OCI-LY1 (cell line): ENCODE results near the gene RABGAP1.

Experiments used
- H2AFZ ChIP-seq: fragments of 200-600 bp; sonication (generic), shearing (Covaris generic); 2 replicates; pipeline ENCODE4 v1.6.0; 2014; ENCODE audit warnings: antibody characterized with exemption, mild to moderate bottlenecking, low read length
- H3F3A ChIP-seq: fragments of 200-600 bp; sonication (generic), shearing (Covaris generic); 2 replicates; pipeline ENCODE4 v1.6.0; 2014; ENCODE audit warnings: mild to moderate bottlenecking, antibody characterized with exemption, low read length, moderate library complexity; ENCODE audit not compliant: insufficient read depth
- H3K27ac ChIP-seq: fragments of 200-600 bp; sonication (generic); 2 replicates; pipeline ENCODE4 v1.5.1; 2014; ENCODE audit warnings: low read length, mixed run types, mild to moderate bottlenecking, low read depth; ENCODE audit not compliant: poor library complexity, severe bottlenecking
- H3K27me3 ChIP-seq: fragments of 200-600 bp; sonication (generic); 2 replicates; pipeline ENCODE4 v1.6.0; 2014; ENCODE audit warnings: antibody characterized with exemption, mild to moderate bottlenecking, low read length, moderate library complexity; ENCODE audit not compliant: insufficient read depth
- H3K36me3 ChIP-seq: fragments of 200-600 bp; sonication (generic); 2 replicates; pipeline ENCODE4 v1.6.1; 2014; ENCODE audit warnings: mild to moderate bottlenecking, antibody characterized with exemption, low read length, moderate library complexity, mixed read lengths; ENCODE audit not compliant: insufficient read depth
- H3K4me1 ChIP-seq: fragments of 200-600 bp; sonication (generic); 2 replicates; pipeline ENCODE4 v1.5.1; 2014; ENCODE audit warnings: mild to moderate bottlenecking, low read length, moderate library complexity; ENCODE audit not compliant: insufficient read depth, severe bottlenecking
- H3K4me2 ChIP-seq: fragments of 200-600 bp; sonication (generic), shearing (Covaris generic); 2 replicates; pipeline ENCODE4 v1.6.1; 2014; ENCODE audit warnings: low read length
- H3K4me3 ChIP-seq: fragments of 200-600 bp; sonication (generic); 2 replicates; pipeline ENCODE4 v1.5.1; 2014; ENCODE audit warnings: low read length, low read depth, mild to moderate bottlenecking, mixed read lengths; ENCODE audit not compliant: poor library complexity, severe bottlenecking
- H3K79me2 ChIP-seq: fragments of 200-600 bp; shearing (Covaris generic); 2 replicates; pipeline ENCODE4 v1.6.1; 2016; ENCODE audit warnings: mixed run types, low read length, mixed read lengths; ENCODE audit not compliant: insufficient read depth
- H3K9ac ChIP-seq: fragments of 200-600 bp; sonication (generic), shearing (Covaris generic); 2 replicates; pipeline ENCODE4 v1.6.1; 2014; ENCODE audit warnings: mild to moderate bottlenecking, low read length, mixed read lengths
- H3K9me2 ChIP-seq: fragments of 200-600 bp; sonication (generic), shearing (Covaris generic); 2 replicates; pipeline ENCODE4 v1.6.1; 2014; ENCODE audit warnings: low read depth, mild to moderate bottlenecking, low read length, mixed read lengths
- H3K9me3 ChIP-seq: fragments of 200-600 bp; shearing (Covaris generic); 2 replicates; pipeline ENCODE4 v1.6.1; 2014; ENCODE audit warnings: low read length, mixed read lengths
- H4K20me1 ChIP-seq: fragments of 200-600 bp; sonication (generic), shearing (Covaris generic); 2 replicates; pipeline ENCODE4 v1.6.0; 2016; ENCODE audit warnings: mild to moderate bottlenecking, low read length; ENCODE audit not compliant: insufficient read depth
- CTCF ChIP-seq: fragments of 200-600 bp; sonication (generic), shearing (Covaris generic); IDR thresholded peaks from 2 replicates; pipeline ENCODE4 v1.5.1; 2017; ENCODE audit warnings: mild to moderate bottlenecking, antibody characterized with exemption, low read length, moderate library complexity, mixed read lengths
- EZH2 ChIP-seq: fragments of 200-600 bp; sonication (generic), shearing (Covaris generic); IDR thresholded peaks from 2 replicates; pipeline ENCODE4 v1.8.0; 2017; ENCODE audit warnings: borderline replicate concordance, mixed run types, mild to moderate bottlenecking, antibody characterized with exemption, low read length, moderate library complexity, mixed read lengths

The RABGAP1 gene

DNA sequence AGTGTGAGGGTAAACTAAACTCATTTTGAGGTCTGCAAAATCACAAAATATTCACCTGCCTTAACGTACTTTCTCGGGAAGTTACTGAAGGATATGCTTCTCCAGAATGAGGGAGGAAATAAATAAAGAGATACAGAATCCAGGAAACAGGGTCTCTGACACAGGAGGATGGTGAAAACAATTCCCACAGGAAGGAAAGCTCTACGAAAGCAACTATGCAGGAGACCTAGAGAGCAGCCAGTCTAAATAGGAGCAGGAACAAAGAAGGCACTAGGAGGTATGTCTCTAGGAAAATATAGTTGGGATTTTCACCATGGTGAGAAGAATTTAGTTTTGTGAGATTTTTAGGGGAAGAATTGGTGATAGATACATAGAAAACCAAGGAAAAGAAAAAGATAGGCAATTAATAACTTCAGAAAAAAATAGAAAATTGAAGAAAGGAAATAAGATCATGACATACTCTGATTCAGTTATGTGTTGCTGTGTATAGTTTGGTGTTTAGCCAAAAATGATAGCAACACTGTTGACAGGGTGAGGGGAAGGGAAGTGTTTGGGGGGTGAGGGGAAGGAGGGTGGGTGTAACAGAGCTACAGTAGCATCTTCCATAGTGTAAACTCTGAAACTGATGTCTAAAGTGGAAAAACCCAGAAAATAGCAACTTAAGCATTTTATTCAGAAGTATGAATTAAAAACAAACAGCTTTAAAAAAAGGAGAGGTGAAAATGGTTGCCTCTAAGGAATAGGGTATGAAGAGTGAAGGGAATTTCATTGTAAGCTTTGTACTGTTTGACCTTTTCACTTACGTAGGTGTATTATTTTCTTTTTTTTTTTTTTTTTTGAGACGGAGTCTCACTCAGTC is 102.5 kb downstream of the RABGAP1 start:
- no peak overlapping the region for H3K9ac ChIP-seq
- no peak overlapping the region for H3K4me3 ChIP-seq
- H3F3A ChIP-seq = no peaks in the 10 kb centered on the region
- no peaks in the 10 kb centered on the region for H3K79me2 ChIP-seq
- H3K4me1 ChIP-seq = no peaks in the 10 kb centered on the region
- H4K20me1 ChIP-seq = no peaks in the 10 kb centered on the region
- H3K27ac ChIP-seq = no peak overlapping the region
- H3K9me2 ChIP-seq = no peaks in the 10 kb centered on the region
- no peaks in the 10 kb centered on the region for H3K27me3 ChIP-seq
- no peak overlapping the region for H3K4me2 ChIP-seq
- H3K9me3 ChIP-seq = no peaks in the 10 kb centered on the region
- no peak overlapping the region for H2AFZ ChIP-seq
- H3K36me3 ChIP-seq = peaks cover 34% of the 10 kb centered on the region
- TF ChIP-seq CTCF (no peak), EZH2 (no peak)

DNA sequence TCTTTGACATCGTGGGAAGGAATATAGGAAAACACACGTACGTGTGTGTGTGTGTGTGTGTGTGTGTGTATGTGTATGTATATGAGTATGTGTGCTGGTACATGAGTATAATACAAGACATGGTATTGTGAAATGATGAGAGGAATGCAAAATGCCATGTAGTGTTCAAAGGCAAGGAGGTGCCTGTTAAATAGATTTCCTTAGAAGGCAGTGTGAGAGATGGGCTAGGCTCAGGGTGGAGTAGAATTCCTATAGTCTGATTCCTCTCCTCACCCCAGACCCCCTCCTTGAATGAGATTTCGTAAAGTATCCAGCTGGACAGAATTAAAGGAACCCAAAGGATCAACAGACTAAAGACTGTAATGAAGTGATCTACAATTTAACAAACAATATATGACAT is 103.8 kb downstream of the RABGAP1 start:
- Histone ChIP-seq H3K9me3 (no peaks in the 10 kb centered on the region), H4K20me1 (no peaks in the 10 kb centered on the region), H3K27me3 (no peaks in the 10 kb centered on the region), H3K4me3 (no peak overlapping the region), H3F3A (no peaks in the 10 kb centered on the region), H3K4me2 (no peak overlapping the region), H3K79me2 (no peaks in the 10 kb centered on the region), H3K36me3 (peaks cover 34% of the 10 kb centered on the region), H3K4me1 (no peaks in the 10 kb centered on the region), H3K9ac (no peak overlapping the region), H3K9me2 (no peaks in the 10 kb centered on the region), H3K27ac (no peak overlapping the region), H2AFZ (no peak overlapping the region)
- no peak for TF ChIP-seq EZH2
- TF ChIP-seq CTCF = no peak

- H3K4me2 ChIP-seq = no peak overlapping the region
- no peak overlapping the region for H2AFZ ChIP-seq
- no peaks in the 10 kb centered on the region for H3K9me2 ChIP-seq
- no peaks in the 10 kb centered on the region for H3K4me1 ChIP-seq
- H3F3A ChIP-seq = no peaks in the 10 kb centered on the region
- H3K4me3 ChIP-seq = no peak overlapping the region
- no peaks in the 10 kb centered on the region for H4K20me1 ChIP-seq
- no peak for TF ChIP-seq EZH2
- TF ChIP-seq CTCF = no peak
- no peak overlapping the region for H3K27ac ChIP-seq
- no peaks in the 10 kb centered on the region for H3K9me3 ChIP-seq
- H3K36me3 ChIP-seq = peaks cover 21% of the 10 kb centered on the region
- no peaks in the 10 kb centered on the region for H3K79me2 ChIP-seq
- H3K27me3 ChIP-seq = no peaks in the 10 kb centered on the region
- no peak overlapping the region for H3K9ac ChIP-seq
Observed at GRCh38 chr9:123046406-123047195, 105.8 kb downstream of the RABGAP1 start.
